HuH-7 (cell line): Measurements from ENCODE around the gene STX12.
A peak's percentile ranks its signal among the peaks of the same experiment; 100 is the strongest.

Source experiments
- DNase-seq: peaks from one replicate; pipeline ENCODE4 v3.0.0; 2011; ENCODE audit warnings: low spot score

The STX12 gene

GRCh38 chr1:27772932-27773825, at the start of gene STX12:
Gene STX12 (plus strand): TSS chr1:27773219. CDS start chr1:27773308, 89 bp downstream.
- peak; percentile 93 for DNase-seq

GRCh38 chr1:27724961-27725373, 48.1 kb upstream of the STX12 start:
- DNase-seq: no peak

- peak; percentile 94 for DNase-seq
Observed at GRCh38 chr1:27725374-27726172, 47.4 kb upstream of the STX12 start, which contains the start of gene FAM76A. Gene FAM76A (plus strand): TSS chr1:27725961. CDS start chr1:27726081, 120 bp downstream.

DNA sequence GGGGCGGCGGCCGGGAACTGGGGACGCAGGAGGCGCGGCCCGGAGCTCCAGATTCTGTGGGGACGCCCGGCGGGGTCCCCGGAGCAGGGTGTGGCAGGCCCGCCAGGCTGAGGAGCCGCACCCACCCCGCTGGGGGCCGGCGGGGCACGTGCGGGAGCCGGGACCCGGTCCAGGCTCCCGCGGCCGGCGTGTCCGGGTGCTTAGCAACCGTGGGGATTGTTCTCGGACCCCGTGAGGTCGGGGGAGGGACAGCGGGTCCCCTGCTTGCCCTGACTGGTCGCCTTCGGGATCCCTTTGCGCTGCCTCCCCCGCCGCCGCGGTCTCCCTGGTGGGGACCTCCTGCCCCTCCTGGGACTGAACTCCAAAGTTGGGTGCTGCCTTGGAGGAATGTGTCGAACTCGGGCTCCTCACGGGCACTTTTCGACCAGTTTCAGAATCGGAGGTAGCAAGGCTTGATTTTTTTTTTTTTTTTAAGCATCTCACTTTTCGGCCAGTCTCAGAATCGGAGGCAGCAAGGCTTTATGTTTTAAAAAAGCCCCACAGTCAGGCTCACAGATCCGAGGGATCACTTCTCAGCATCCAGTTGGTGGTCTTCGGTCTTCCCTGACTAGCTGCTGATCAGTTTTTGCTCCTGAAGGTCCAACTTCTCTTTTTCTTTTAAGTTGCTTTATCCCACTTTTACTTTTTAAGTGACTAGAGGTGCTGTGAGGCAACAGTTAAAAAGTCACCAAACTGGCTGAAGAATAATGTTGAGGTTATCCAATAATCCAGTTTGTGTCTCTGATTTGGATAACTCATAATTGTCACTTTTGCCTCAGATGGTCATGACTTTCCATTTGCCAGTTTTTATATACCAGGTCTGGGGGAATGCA, 46.6 kb upstream of the STX12 start:
- peak; percentile 44 for DNase-seq

- DNase-seq: no peak
Observed at GRCh38 chr1:27727126-27727525, 45.9 kb upstream of the STX12 start.

GRCh38 chr1:27736252-27736651, 36.8 kb upstream of the STX12 start:
- DNase-seq: no peak

- DNase-seq: no peak
Observed at GRCh38 chr1:27741121-27741520, 31.9 kb upstream of the STX12 start.

DNA sequence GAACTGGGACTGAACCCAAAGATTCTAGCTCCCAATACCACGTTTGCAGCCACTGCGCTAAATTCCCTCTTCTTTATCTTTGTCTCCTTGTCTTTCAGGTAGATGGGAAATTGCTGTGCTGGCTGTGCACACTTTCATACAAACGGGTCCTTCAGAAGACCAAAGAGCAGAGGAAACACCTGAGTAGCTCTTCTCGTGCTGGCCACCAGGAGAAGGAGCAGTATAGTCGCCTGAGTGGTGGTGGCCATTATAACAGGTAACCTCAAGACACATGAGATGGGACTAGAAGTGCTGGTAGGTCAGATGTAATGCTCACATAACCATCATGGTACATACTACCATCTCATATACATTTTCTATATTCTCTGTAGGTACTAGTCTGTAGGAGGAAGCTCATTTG, 28.5 kb upstream of the STX12 start:
- no peak for DNase-seq

GRCh38 chr1:27745466-27745865, 27.6 kb upstream of the STX12 start:
- no peak for DNase-seq

DNA sequence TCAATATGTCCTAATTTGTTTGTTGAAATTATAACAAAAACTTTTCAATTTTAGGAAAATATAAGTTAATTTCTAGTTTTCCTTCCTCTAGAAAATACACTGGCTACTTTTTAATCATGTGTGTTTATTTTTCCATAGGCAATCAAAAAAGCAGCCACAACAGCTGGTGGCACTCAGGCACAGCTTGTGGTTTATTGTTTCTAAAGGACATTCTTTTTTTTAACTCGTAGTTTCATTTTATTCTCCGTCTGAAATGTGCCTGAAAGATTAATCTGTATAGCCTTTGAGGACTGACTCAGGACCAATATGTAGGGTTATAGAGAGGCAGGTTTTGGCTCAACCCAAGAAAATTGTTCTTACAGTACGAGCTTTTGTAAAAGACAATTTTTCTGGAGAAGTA, 20.7 kb upstream of the STX12 start:
- no peak for DNase-seq

GRCh38 chr1:27755286-27755685, 17.7 kb upstream of the STX12 start:
- no peak for DNase-seq

GRCh38 chr1:27755865-27756264, 17.2 kb upstream of the STX12 start:
- DNase-seq: no peak

- no peak for DNase-seq
Observed at GRCh38 chr1:27759236-27759635, 13.8 kb upstream of the STX12 start.

- DNase-seq: peak; percentile 15
Observed at GRCh38 chr1:27760426-27760825, 12.6 kb upstream of the STX12 start.

DNA sequence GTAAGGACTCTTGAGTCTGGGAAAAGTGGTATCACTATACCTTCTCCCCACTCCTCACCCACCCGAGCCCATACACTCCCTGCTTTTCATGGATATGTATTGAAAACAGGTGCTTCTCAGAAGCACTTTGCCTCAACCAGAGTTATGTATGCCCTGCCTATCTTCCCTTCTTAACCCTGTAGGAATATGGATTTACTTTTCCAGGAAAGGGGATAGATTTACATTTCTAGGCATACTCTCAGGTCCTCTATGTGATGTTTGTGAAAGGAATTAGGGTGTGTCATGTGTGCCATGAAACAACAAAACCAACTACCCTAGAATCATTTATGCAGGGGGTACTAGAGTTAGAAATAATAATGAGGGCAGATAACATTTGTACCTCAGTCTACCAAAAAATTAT, 11.0 kb upstream of the STX12 start:
- no peak for DNase-seq

DNA sequence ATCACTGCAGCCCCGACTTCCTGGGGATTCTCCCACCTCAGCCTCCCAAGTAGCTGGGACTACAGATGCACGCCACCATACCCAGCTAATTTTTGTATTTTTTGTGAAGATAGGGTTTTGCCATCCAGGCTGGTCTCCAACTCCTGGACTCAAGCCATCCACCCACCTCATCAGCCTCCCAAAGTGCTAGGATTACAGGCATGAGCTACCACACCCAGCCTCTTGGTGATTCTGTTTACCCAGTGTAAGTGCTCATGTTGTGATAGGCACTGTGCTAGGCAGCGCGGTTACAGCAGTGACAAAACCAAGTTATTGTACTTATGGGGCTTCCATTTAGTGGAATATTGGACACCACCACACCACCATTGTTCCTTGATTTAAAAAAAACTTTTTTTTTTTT, 9.7 kb upstream of the STX12 start:
- no peak for DNase-seq

GRCh38 chr1:27770293-27770830, 2.7 kb upstream of the STX12 start:
- no peak for DNase-seq

DNA sequence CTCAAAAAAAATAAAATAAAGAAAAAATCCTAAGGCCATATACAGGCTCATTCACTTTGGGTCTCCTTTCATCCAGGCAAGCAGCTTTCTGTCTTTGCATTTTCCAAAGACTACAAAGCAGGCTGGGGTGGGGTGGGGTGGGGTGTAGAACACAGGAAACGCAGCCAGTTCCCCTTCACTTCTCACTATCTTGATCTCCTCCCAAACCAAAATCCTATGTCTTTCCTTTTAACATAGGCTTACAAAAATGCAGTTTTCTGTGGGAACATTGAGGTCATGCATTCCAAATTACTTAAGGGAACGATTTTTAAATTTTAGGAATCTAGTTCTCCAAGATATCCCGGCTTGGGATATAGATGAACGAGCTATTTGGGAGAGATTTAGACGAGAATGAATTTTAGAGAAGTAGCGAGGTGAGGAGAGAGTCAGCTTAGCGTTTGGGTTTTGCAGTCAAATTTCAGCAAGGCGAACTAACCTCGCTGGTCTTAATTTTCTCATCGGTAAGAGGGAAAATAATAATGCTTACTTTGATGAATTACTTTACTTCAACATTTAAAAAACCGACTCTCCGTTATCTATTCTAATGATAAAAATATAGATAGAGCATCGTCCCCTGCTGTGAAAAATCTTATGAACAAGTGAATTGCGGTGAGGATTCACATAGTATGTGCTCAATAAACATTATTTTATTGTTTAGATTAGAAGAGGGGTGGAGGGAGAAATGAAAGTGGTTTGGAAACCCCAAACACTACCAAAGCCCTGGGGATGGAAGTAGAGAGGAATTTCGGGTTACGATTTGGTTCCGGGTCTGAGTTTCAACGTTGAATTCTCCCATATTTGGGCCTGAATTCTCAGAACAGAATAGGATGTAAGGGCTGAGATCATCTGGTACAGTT, 735 bp upstream of the STX12 start:
- DNase-seq: no peak

DNA sequence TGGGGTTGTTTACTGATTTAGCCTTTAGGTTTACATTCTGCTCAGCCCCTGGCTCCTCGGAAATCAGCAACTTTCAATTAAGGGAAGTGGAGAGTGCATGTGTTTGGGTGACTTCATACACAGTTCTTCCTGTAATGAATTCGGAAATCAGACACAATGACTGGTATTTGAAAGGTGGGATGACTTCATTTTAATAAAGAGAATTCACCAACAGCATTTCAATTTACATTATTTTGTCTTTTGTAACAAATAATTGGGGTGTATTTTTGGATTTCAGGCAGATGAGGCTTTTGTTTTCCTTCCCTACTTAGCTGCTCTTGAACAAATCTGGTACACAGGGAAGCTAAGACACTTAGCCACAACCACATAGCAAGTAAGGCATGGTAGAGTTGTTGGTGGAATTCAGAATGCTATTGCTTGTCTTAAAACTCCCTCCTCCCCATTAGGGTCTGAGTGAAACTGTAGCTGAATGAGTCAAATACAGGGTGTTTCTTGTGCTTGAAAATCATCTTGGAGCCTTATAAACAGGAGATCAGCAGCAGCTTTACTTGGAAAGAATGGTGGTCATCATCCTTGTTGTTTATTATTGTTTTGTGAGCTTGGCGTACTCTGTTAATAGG, 917 bp downstream of the STX12 start:
- DNase-seq: no peak

GRCh38 chr1:27774654-27775053, 1.6 kb downstream of the STX12 start:
- no peak for DNase-seq
